UCSD-AML1 (cell line): ENCODE measurements around the gene ITGAX.

ENCODE experiments used
- DNase-seq: peaks from one replicate; lab custom pipeline; 2025; ENCODE audit not compliant: unreplicated experiment; lab: John Stamatoyannopoulos, UW

The ITGAX gene

DNA sequence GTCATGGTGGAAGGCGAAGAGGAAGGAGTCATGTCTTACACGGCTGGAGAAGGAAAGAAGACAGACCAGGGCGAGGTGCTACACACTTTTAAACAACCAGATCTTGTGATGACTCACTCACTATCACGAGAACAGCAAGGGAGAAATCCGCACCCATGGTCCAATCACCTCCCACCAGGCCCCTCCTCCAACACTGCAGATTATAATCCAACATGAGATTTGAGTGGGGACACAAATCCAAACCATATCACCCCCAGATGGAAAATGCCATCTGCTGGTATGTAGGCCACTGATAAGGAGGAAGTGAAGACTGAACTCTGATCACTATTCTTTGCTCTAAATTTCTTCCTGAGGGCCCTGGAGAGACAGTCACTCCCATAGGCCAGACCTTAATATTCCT lies 7.5 kb upstream of the ITGAX start:
- no peak for DNase-seq

DNA sequence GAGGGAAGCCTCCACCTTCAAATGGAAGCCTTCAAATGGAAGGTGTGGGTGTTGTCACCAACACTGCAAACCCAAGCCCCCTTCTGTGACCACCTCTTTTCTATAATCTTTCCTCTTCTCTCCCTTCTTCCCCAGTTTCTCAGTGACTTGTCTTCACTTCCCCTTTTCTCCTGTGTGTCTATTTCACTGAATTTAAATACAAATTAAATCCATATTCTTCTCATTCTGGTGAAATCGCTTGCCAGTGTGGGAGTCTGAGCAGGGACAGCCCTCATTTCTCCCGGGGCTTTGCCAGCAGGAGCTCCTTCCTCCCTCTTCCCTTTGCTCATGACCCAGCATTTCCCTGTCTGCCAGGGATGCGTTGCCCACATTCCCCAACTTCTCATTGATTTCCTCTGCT lies 6.4 kb upstream of the ITGAX start:
- no peak for DNase-seq

DNA sequence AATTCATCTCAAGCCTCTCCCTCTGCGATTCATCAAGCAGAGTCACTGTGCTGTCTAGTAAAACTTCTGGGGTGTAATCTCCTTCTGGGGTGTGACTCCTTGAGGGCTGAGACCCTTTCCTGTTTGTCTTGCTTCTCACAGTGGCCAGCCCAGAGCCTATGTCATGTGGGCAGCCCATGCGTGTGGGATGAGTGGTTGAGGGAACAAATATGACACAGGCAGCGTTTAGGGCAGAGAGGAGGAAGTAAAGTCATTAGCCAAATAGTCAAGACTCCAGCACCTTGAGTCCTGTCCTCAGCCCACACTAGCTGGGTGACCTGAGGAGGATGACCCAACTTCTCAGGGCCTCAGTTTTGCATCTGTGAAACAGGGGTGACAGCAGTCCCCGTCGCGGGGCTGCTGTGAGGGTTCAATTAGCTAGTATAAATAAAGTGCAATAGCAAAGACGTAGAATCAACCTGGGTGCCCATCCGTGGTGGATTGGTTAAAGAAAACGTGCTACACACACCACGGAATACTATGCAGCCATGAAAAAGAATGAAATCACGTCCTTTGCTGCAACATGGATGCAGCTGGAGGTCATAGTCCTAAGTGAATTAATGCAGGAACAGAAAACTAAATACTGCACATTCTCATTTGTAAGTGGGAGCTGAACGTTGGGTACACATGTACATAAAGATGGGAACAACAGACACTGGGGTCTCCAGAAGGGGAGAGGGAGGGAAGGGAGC lies 4.5 kb upstream of the ITGAX start:
- peak; percentile 40 for DNase-seq

DNA sequence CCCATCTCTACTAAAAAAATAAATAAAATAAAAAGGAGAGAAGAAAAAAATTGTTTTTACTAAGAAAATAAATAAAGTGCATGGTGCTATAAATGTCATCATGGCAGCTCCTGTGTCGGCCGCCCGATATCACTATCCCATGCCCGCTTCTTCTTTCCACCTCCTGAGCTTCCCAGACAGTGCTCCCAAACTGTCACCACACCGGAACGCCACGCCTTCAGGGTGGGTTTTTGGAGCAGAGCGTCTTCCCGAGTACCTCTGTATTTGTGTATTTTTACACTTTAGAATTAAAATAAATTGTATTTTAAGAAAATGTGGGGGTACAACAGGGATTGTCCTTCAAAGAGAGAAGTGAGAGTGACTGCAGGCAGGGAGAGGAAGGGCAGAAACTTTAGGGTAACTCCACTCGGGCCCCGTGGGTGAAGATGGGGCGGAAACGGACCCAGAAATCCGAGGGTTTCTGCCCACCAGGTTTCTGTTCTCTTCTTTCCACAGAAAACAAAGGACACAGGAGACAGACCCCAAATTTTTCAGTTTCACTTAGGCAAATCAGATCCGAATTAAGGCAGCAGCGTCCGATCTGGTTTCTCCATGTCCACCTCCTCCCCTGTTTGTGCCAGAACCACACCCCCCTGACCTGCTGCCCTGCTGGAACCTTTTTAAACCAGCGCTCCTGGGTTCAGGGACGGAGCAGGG lies 3.6 kb upstream of the ITGAX start:
- DNase-seq: no peak

DNA sequence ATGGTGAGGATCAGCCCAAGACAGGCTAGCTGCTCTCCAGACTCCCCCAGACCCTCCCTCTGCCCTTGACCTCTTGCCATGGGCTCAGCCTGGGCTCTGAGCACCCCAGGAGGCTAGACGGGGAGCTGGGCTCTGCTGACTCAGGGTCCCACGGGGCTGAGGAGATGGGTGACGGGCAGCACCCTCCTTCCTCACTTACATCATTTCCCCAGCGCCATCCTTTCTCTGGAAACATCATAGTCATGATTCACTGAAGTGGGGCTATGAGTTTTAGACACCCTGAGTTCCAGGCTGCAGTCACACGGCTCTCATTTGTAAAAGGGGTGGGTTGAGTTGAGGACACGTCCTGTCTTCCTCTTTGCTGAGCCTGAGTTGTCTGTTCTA lies 3.0 kb upstream of the ITGAX start:
- no peak for DNase-seq

DNA sequence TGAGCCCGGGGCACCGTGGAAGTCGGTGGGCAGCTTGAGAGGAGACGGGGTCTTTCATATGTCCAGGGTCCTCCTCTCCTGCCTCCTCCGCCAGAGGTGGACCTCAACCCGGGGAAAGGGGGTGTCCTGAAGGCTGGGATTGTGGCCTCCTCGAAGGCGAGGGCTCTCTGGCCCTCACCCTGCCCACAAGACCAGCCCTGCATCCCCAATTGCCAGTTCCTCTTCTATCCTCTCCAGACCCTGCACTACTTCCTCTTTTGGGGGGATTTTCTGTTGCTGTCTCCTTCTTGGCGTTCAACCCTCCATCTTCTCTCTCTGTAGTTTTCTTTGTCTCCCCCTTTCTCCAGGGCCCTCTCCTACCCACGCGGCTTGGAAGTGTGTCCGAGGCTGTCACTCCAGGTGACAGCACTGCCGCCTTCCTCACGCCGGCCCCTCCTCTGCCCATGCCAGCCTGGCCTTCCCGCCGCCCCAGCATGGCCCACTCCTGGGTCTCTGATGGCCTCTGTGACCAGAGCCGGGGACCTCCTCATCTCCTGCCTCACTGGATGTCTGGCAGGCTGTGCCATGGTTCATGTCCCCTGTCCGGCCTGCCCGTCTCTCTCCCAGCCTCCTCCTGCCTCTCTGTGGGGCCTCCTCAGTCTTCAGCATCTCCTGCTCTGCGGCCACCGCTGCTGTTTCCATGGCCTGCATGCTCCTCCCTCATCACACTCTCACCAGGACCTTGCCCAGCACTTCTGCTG lies 2.4 kb upstream of the ITGAX start:
- peak; percentile 50 for DNase-seq

DNA sequence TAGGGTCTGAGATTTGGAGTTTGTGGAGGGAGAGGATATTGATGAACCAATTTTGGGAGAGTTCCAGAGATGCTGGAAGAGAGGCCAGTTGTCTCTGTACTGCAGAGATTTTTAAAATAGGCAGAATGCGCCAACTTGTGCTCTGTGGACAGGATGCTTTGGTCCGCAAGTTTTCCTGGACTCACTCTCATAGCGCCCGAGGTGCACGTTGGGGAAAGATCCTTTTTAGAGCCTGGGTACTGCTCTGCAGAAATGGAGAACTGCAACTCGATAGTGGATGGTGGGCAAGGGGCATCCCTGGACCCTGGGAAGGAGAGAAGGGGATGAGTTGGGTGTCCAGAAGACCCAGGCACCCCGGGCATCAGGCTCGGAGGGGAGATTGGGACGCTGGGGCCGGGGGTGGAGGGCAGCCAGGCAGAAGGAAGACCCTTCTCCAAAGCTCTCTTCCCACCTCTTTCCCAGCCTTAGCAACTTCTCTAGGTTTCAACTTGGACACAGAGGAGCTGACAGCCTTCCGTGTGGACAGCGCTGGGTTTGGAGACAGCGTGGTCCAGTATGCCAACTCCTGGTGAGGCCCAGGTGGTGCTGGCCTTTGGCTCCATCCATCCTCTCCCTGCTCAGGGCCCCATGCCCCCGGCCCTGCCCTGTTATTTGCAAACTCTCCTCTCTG lies 590 bp downstream of the ITGAX start:
- DNase-seq: no peak

DNA sequence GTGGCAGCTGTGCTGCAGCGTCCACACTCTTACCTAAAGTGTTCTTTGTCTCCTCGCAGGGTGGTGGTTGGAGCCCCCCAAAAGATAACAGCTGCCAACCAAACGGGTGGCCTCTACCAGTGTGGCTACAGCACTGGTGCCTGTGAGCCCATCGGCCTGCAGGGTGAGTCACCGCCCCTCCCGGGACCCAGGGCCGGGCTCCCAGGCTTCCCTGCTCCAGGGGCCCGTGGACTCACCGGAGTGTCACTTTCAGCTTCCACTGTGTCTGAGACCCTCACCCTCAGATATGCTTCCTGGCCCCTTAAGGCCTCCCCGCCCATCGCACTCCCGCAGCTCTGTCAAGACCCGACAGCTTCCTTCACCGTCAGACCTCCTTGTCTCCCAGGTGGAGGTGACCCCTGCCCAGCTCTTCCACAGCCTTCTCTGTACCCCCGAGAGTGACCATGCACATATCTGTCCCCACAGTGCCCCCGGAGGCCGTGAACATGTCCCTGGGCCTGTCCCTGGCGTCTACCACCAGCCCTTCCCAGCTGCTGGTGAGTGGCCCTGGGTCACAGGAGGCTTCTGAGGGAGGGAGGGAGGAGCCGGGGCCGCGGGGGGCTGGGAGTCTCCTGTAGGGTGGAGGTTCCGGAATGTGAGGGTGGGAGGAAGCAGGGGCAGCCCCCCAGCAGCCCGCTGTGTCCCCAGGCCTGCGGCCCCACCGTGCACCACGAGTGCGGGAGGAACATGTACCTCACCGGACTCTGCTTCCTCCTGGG lies 1.8 kb downstream of the ITGAX start:
- no peak for DNase-seq

DNA sequence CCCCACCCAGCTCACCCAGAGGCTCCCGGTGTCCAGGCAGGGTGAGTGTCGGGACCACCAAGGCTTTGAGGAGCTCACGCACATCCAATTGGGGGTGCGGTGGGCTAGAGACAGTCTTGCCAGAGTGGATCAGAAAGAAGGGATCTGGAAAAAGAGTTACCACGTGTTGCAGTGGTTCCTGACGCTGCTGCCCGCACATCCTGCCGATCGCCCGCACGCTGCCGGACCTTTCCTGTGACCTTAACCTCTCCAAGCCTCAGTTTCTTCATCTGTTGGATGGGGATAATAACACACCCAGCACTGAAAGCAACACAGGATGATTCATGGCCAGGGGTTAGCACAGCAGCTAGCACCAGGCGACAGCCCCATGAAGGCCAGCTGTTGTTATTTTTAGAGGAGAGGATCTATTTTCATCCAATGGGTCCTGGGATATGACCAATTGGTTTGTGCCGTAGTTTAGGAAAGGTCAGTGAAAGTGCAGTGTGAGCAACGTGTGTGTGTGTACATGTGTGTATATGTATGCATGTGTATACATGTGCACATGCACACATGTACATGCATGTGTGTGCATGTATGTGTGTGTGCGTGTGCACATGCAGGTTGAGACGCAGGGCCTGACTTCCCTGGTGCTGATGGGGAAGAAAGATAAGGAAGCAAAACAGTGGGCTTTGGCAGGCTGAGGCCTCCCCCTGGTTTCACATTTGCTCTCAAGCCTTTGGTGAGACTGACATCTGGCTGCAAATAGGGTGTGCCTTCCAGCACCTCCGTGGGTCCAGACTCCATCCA lies 2.5 kb downstream of the ITGAX start:
- no peak for DNase-seq

DNA sequence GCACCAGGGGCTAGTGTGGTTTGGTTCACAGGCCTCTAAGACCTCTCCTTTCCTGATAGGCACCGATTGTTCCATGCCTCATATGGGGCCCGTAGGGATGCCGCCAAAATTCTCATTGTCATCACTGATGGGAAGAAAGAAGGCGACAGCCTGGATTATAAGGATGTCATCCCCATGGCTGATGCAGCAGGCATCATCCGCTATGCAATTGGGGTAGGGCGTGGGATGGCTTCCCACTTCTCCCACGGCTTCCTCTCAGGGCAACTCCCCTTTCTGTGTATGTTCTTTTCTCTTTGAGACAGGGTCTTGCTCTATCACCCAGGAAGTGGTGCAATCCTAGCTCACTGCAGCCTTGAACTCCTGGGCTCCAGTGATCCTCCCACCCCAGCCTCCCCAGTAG lies 5.3 kb downstream of the ITGAX start:
- no peak for DNase-seq

DNA sequence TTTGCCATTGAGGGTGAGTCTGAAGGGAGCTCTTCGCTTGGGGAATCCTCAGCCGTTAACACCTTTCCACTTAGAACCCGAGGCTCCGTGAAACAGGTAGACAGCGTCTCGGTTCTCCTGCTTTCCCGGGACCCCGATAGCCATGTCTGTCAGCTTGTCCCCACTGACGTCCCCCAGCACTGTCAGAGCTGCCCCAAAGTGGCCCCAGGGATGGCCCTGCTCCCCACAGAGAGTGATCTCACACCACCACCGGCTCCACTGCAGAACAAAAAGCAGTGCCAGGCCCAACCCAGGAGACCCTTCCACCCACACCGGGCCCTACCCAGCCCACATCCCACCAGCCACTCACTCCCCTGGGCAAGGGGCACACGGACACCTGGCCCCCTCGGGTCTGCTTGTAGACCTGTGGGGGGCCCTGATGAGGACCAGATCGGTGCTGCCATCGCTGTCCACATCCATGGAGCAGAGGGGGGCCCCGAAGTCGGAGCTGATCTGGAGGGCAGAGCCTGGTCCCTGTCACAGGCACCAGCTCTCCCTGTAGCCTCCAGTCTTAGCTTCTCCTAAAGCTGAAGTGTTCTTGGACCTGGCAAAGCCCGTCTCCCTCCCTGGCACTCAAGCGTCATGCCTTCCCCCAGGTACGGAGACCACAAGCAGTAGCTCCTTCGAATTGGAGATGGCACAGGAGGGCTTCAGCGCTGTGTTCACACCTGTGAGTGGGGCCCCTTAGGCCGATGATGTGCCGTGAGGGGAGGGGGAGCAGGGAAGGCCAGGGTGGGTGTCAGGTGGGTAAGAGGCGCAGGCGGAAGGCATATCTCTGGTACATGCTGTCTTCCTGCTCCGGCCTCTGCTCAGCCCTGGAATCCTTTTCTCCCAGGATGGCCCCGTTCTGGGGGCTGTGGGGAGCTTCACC lies 6.5 kb downstream of the ITGAX start:
- no peak for DNase-seq

DNA sequence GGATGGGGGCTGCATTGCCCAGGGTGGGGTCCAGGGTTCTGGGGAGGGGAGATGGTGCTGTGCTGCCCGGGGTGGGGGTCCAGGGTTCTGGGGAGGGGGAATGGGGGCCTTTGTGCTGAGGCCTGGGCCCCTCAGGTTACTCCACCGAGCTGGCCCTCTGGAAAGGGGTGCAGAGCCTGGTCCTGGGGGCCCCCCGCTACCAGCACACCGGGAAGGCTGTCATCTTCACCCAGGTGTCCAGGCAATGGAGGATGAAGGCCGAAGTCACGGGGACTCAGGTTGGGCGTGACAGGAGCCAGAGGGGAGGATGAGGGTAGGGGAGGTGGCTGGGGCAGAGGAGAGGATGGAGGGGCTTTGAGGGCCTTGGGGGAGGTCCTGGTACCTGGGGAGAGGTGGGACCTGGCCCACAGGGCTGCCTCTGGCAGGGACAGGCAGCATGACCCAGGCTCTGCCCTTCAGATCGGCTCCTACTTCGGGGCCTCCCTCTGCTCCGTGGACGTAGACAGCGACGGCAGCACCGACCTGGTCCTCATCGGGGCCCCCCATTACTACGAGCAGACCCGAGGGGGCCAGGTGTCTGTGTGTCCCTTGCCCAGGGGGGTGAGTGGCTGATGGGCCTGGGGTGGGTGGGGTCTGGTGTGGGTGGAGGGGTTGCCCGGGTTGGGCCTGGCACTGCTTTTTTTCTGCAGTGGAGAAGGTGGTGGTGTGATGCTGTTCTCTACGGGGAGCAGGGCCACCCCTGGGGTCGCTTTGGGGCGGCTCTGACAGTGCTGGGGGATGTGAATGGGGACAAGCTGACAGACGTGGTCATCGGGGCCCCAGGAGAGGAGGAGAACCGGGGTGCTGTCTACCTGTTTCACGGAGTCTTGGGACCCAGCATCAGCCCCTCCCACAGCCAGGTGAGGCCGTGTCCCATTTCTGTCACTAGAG lies 7.8 kb downstream of the ITGAX start:
- no peak for DNase-seq

DNA sequence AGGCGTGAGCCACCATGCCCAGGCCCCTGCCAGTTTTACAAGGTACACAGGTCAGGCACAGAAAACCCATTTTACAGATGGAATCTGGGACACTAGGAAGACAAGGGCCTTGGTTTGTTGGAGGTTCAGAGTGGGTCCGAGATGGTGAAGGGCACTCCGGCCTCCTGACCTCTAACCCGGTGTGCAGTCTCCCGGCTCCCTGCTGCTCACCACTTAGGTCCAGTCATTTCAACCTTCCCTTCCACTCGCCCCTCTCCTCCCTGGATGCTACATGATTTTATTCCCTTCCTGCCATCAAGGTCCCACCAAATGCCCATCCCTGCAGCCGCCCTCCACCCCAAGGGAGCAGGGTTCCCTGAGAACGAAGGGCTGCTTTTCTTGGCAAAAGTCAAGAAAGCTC lies 8.7 kb downstream of the ITGAX start:
- DNase-seq: no peak

DNA sequence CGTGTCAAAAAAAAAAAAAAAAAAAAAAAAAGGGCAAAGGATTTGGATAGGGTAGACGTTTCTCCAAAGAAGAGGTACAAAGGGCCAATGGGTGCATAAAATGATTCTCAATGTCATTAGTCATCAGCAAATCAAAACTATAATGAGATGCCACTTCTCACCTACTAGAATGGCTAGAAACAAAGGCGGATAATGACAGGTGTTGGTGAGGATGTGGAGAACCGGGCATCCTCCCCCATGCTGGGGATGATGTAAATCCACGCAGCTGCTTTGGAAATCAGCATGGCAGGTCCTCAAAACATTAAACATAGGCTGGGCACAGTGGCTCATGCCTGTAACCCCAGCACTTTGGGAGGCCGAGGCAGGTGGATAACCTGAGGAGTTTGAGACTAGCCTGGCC lies 9.4 kb downstream of the ITGAX start:
- no peak for DNase-seq

DNA sequence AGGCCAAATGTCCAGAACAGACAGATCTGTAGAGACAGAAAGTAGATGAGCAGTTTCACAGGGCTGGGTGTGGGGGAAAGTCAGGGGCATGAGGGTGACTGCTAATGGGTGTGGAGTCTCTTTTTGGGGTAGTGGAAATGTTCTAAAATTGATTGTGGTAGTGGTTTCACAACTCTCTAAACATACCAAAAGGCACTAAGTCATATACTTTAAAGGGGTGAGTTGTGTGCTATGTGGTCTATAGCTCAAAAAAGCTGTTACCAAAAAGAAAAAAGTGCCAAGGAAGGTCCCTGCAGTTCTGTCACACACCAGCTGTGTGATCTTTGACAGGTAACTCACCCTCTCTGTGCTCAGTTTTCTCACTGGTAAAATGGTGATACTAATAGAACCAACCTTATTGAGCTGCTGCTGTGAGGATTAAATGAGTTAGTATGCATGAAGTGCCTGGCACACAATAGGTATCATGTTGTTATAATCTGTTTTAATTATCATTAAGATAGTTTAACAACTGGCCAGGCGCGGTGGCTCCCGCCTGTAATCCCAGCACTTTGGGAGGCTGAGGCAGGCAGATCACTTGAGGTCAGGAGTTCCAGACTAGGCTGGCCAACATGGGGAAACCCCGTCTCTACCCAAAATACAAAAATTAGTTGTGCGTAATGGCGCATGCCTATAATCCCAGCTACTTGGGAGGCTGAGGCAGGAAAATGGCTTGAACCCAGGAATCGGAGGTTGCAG lies 10.3 kb downstream of the ITGAX start:
- no peak for DNase-seq

DNA sequence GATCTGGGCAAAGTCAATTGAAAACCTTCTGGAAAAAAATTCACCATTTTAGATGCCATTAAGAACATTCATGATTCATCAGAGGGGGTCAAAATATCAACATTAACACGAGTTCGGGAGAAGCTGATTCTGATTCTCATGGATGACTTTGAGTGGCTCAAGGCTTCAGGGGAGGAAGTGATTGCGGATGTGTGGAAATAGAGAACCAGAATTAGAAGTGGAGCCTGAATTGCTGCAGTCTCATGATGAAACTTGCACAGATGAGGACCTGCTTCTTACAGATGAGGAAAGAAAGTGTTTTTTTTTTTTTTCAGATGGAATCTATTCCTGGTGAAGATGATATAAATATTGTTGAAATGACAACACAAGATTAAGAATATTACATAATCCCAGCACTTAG lies 12.9 kb downstream of the ITGAX start:
- no peak for DNase-seq

DNA sequence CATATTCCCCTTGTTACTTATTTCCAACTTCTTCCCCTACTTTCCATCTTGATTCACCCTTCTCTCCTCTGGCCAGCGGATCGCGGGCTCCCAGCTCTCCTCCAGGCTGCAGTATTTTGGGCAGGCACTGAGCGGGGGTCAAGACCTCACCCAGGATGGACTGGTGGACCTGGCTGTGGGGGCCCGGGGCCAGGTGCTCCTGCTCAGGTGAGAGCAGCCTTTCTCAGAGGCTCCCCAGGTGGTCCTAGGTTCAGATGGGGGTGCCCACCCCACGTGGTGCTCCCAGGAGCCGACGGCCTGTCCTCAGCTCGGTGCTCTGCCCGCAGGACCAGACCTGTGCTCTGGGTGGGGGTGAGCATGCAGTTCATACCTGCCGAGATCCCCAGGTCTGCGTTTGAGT lies 16.0 kb downstream of the ITGAX start:
- DNase-seq: no peak
